Measurements from ENCODE around the gene IER5L.

Gene IER5L

DNA sequence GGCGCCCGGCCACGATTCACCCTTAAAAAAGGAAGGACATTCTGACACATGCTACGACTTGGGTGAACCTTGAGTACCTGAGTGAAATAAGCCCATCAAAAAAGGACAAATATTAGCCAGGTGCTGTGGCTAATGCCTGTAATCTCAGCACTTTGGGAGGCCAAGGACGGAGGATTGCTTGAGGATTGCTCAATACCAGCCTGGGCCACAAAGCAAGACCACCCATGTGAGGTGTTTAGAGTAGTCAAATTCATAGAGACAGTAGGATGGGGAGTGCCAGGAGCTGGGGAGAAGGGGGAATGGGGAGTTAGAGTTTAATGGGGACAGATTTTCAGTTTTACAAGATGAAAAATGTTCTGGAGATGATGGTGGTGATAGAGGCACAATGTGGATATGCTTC is 32.1 kb upstream of the IER5L start:
- no peak for TF ChIP-seq TAF1 (IDR thresholded peaks at IDR 0.05; ENCODE audit: borderline replicate concordance, insufficient read depth, low read length)
- TF ChIP-seq, protein P1, sequence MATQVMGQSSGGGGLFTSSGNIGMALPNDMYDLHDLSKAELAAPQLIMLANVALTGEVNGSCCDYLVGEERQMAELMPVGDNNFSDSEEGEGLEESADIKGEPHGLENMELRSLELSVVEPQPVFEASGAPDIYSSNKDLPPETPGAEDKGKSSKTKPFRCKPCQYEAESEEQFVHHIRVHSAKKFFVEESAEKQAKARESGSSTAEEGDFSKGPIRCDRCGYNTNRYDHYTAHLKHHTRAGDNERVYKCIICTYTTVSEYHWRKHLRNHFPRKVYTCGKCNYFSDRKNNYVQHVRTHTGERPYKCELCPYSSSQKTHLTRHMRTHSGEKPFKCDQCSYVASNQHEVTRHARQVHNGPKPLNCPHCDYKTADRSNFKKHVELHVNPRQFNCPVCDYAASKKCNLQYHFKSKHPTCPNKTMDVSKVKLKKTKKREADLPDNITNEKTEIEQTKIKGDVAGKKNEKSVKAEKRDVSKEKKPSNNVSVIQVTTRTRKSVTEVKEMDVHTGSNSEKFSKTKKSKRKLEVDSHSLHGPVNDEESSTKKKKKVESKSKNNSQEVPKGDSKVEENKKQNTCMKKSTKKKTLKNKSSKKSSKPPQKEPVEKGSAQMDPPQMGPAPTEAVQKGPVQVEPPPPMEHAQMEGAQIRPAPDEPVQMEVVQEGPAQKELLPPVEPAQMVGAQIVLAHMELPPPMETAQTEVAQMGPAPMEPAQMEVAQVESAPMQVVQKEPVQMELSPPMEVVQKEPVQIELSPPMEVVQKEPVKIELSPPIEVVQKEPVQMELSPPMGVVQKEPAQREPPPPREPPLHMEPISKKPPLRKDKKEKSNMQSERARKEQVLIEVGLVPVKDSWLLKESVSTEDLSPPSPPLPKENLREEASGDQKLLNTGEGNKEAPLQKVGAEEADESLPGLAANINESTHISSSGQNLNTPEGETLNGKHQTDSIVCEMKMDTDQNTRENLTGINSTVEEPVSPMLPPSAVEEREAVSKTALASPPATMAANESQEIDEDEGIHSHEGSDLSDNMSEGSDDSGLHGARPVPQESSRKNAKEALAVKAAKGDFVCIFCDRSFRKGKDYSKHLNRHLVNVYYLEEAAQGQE (IDR thresholded peaks at IDR 0.05; ENCODE audit: insufficient read depth in 1 of 2, low read depth in 2 of 2, low read length in 2 of 2) = no peak
- no peak for TF ChIP-seq POLR2AphosphoS5 (IDR thresholded peaks at IDR 0.05; ENCODE audit: low read depth, low read length)
- no peak for TF ChIP-seq SIN3A (IDR thresholded peaks at IDR 0.05; ENCODE audit: borderline replicate concordance, insufficient read depth, low read length)
- TF ChIP-seq FOXP2 (optimal IDR thresholded peaks at IDR 0.05; ENCODE audit: borderline replicate concordance, extremely low read depth, extremely low read length, insufficient read depth) = no peak

DNA sequence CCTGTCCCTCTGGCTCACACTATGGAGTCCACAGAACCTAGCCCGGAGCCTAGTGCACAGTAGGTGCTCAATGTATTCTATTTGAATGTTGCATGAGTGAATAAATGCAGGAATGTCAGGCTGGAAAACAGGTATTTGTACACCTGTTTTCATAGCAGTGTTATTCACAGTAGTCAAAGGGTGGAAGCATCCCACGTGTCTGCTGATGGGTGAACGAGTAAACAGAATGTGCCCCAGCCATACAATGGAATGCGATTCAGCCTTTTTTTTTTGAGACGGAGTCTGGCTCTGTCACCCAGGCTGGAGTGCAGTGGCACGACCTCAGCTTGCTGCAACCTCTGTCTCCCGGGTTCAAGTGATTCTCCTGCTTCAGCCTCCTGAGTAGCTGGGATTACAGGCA is 31.5 kb upstream of the IER5L start:
- TF ChIP-seq SIN3A (IDR thresholded peaks at IDR 0.05; ENCODE audit: borderline replicate concordance, insufficient read depth, low read length) (no peak), FOXP2 (optimal IDR thresholded peaks at IDR 0.05; ENCODE audit: borderline replicate concordance, extremely low read depth, extremely low read length, insufficient read depth) (no peak), TAF1 (IDR thresholded peaks at IDR 0.05; ENCODE audit: borderline replicate concordance, insufficient read depth, low read length) (no peak), POLR2AphosphoS5 (IDR thresholded peaks at IDR 0.05; ENCODE audit: low read depth, low read length) (no peak)
- TF ChIP-seq, protein P1 (IDR thresholded peaks at IDR 0.05; ENCODE audit: insufficient read depth in 1 of 2, low read depth in 2 of 2, low read length in 2 of 2) = no peak

DNA sequence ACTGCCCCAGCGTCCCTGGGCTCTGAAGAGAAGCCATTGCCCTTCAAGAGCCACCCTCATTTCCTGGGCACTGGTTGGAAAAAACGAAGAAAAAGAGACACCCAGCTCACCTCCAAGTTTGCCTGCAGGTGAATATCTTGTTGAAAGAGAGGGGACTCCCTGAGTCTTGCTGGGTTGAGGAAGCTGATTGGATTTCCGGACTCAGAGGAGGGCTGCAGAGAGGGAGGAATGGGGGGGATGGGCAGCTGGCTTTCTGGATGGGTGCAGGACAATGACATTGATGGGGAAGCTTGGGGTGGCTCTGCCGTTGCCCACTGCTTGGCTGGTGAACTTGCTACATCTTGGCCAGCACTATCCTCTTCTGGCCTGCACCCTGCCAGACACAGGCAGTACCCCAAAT is 31.0 kb upstream of the IER5L start:
- no peak for TF ChIP-seq SIN3A (IDR thresholded peaks at IDR 0.05; ENCODE audit: borderline replicate concordance, insufficient read depth, low read length)
- no peak for TF ChIP-seq TAF1 (IDR thresholded peaks at IDR 0.05; ENCODE audit: borderline replicate concordance, insufficient read depth, low read length)
- TF ChIP-seq FOXP2 (optimal IDR thresholded peaks at IDR 0.05; ENCODE audit: borderline replicate concordance, extremely low read depth, extremely low read length, insufficient read depth) = no peak
- no peak for TF ChIP-seq POLR2AphosphoS5 (IDR thresholded peaks at IDR 0.05; ENCODE audit: low read depth, low read length)
- TF ChIP-seq, protein P1 (IDR thresholded peaks at IDR 0.05; ENCODE audit: insufficient read depth in 1 of 2, low read depth in 2 of 2, low read length in 2 of 2) = no peak

DNA sequence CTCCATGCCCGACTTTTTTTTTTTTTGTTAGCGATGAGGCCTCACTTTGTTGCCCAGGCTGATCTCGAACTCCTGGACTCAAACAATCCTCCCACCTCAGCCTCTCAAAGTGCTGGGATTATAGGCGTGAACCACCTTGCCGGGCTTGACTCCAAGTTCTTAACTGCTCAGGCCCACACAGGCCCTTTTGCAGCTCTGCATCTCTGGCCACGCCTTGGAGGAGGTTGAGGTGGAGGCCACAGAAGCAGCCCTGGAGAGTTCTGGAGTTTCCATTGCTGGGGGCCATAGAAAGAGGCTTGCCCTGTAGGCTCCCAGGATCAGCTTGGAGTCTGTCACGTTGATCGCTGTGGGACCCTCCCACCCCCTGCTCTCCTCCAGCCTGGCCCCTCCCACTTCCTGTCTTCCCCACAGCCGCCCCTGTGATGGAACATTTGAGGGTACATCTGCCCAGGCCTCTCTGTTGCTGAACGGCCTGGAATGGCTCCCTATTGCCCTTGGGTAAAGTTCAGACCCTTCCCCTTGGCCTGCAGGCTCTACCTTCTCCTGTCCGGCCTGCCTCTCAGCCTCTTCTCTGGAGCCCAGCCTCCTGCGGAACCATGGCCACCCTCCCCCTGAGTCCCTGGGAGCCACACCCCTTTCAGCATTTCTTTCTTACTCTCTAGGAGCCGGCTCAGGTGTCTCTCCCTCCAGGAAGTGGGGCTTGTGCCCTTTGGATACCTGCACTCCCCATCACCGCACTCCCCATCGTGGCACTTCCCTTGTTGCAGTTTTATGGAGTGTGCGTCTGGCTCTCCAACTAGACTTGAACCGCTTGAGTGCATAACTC is 30.4 kb upstream of the IER5L start:
- TF ChIP-seq POLR2AphosphoS5 (IDR thresholded peaks at IDR 0.05; ENCODE audit: low read depth, low read length) = no peak
- TF ChIP-seq FOXP2 (optimal IDR thresholded peaks at IDR 0.05; ENCODE audit: borderline replicate concordance, extremely low read depth, extremely low read length, insufficient read depth) = no peak
- TF ChIP-seq, protein P1 (IDR thresholded peaks at IDR 0.05; ENCODE audit: insufficient read depth in 1 of 2, low read depth in 2 of 2, low read length in 2 of 2) = no peak
- TF ChIP-seq TAF1 (IDR thresholded peaks at IDR 0.05; ENCODE audit: borderline replicate concordance, insufficient read depth, low read length) = no peak
- TF ChIP-seq SIN3A (IDR thresholded peaks at IDR 0.05; ENCODE audit: borderline replicate concordance, insufficient read depth, low read length) = no peak
